ENCODE results near the gene NAV2.

- TF ChIP-seq CTCF (IDR thresholded peaks at IDR 0.05), result no peak
- TF ChIP-seq POLR2A (IDR thresholded peaks at IDR 0.05), result no peak
Observed at GRCh38 chr11:20093775-20094174, 381.1 kb downstream of the NAV2 start.

Data from testis (tissue), 2 donors.